ENCODE data around the gene NEK11. TPM values are rescaled to one million over a fixed set of nuclear protein-coding genes. Genes with fewer than 3 reads are reported as not detected.

Gene NEK11
- total RNA-seq, 1 donor from 2014 or later = 6.2 TPM

- TF ChIP-seq CTCF (IDR thresholded peaks at IDR 0.05) = no peak
- Mint-ChIP-seq H3K4me1 (ENCODE audit: unreplicated experiment) (no peaks in the 10 kb centered on the region), H3K27me3 (ENCODE audit: unreplicated experiment) (no peaks in the 10 kb centered on the region), H3K9me3 (ENCODE audit: unreplicated experiment) (no peaks in the 10 kb centered on the region), H3K27ac (ENCODE audit: unreplicated experiment) (no peak overlapping the region), H3K36me3 (ENCODE audit: unreplicated experiment) (no peaks in the 10 kb centered on the region), H3K4me3 (ENCODE audit: unreplicated experiment) (no peak overlapping the region)
- DNase-seq (ENCODE audit: extremely low spot score, unreplicated experiment) = no peak
Measured at GRCh38 chr3:131167867-131168266, 141.2 kb downstream of the NEK11 start.

GRCh38 chr3:131169331-131169730 is 142.7 kb downstream of the NEK11 start:
- Mint-ChIP-seq H3K27ac (ENCODE audit: unreplicated experiment) (no peak overlapping the region), H3K36me3 (ENCODE audit: unreplicated experiment) (no peaks in the 10 kb centered on the region), H3K4me3 (ENCODE audit: unreplicated experiment) (no peak overlapping the region), H3K27me3 (ENCODE audit: unreplicated experiment) (no peaks in the 10 kb centered on the region), H3K4me1 (ENCODE audit: unreplicated experiment) (no peaks in the 10 kb centered on the region), H3K9me3 (ENCODE audit: unreplicated experiment) (no peaks in the 10 kb centered on the region)
- TF ChIP-seq CTCF (IDR thresholded peaks at IDR 0.05) = no peak
- no peak for DNase-seq (ENCODE audit: extremely low spot score, unreplicated experiment)

GRCh38 chr3:131172502-131173200 is 146.0 kb downstream of the NEK11 start:
- no peak overlapping the region for H3K27ac Mint-ChIP-seq (ENCODE audit: unreplicated experiment)
- DNase-seq (ENCODE audit: extremely low spot score, unreplicated experiment) = no peak
- no peaks in the 10 kb centered on the region for H3K27me3 Mint-ChIP-seq (ENCODE audit: unreplicated experiment)
- H3K4me3 Mint-ChIP-seq (ENCODE audit: unreplicated experiment) = no peak overlapping the region
- H3K4me1 Mint-ChIP-seq (ENCODE audit: unreplicated experiment) = no peaks in the 10 kb centered on the region
- no peaks in the 10 kb centered on the region for H3K36me3 Mint-ChIP-seq (ENCODE audit: unreplicated experiment)
- no peaks in the 10 kb centered on the region for H3K9me3 Mint-ChIP-seq (ENCODE audit: unreplicated experiment)
- no peak for TF ChIP-seq CTCF (IDR thresholded peaks at IDR 0.05)

GRCh38 chr3:131174752-131175151 is 148.1 kb downstream of the NEK11 start:
- DNase-seq (ENCODE audit: extremely low spot score, unreplicated experiment) = no peak
- no peaks in the 10 kb centered on the region for H3K4me1 Mint-ChIP-seq (ENCODE audit: unreplicated experiment)
- no peak overlapping the region for H3K27ac Mint-ChIP-seq (ENCODE audit: unreplicated experiment)
- no peak overlapping the region for H3K4me3 Mint-ChIP-seq (ENCODE audit: unreplicated experiment)
- H3K9me3 Mint-ChIP-seq (ENCODE audit: unreplicated experiment) = no peaks in the 10 kb centered on the region
- no peaks in the 10 kb centered on the region for H3K36me3 Mint-ChIP-seq (ENCODE audit: unreplicated experiment)
- H3K27me3 Mint-ChIP-seq (ENCODE audit: unreplicated experiment) = no peaks in the 10 kb centered on the region
- TF ChIP-seq CTCF (IDR thresholded peaks at IDR 0.05) = no peak

DNA sequence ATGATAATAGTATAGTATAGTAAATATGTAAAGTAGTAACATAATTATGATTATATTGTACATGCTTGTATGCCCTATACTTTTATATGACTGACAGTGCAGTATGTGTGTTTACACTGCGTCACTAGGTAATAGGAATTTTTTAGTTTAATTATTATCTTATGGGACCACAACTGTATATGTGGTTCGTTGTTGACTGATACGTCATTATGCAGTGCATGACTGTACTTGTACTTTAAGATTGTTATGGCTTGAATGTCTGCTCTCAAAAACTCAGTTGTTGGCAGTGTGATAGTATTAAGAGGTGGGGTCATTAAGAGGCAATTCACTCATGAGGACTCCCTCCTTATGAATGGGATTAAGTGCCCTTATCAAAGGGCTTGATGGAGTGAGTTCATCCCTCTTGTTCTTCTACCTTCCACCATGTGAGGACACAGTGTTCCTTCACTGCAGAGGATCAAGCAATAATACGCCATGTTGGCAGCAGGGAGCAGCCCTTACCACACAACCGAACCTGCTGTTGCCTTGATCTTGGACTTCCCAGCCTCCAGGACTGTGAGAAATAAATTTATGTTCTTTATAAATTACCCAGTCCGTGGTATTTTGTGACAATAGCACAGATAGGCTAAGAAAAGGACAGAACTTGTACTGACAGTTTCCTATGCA is 152.2 kb downstream of the NEK11 start:
- H3K27ac Mint-ChIP-seq (ENCODE audit: unreplicated experiment) = no peak overlapping the region
- H3K4me3 Mint-ChIP-seq (ENCODE audit: unreplicated experiment) = no peak overlapping the region
- H3K9me3 Mint-ChIP-seq (ENCODE audit: unreplicated experiment) = peaks cover 4% of the 10 kb centered on the region
- no peak for DNase-seq (ENCODE audit: extremely low spot score, unreplicated experiment)
- no peaks in the 10 kb centered on the region for H3K36me3 Mint-ChIP-seq (ENCODE audit: unreplicated experiment)
- H3K27me3 Mint-ChIP-seq (ENCODE audit: unreplicated experiment) = no peaks in the 10 kb centered on the region
- TF ChIP-seq CTCF (IDR thresholded peaks at IDR 0.05) = no peak
- no peaks in the 10 kb centered on the region for H3K4me1 Mint-ChIP-seq (ENCODE audit: unreplicated experiment)

All from osteocyte (in vitro differentiated cells).